Activated CD4-positive, alpha-beta memory T cell treated with anti-CD3 and anti-CD28 coated beads, Interleukin-2, amount 10 ng/mL, durations not matched to agents 7 days and 5 days (primary cell): Measurements from ENCODE around the gene EIF5. TPM values are rescaled to one million over a fixed set of nuclear protein-coding genes. Genes with fewer than 3 reads are reported as not detected.

Source experiments
- CTCF ChIA-PET: fragments of 350-600 bp; sonication (Branson Sonifier 250); formaldehyde crosslinking; loops from one replicate; lab custom pipeline; 2021; ENCODE audit warnings: antibody characterized with exemption, inconsistent platforms; lab: Charles Lee
- POLR2A ChIA-PET: fragments of 350-600 bp; sonication (Branson Sonifier 250); formaldehyde crosslinking; loops from one replicate; lab custom pipeline; 2021; ENCODE audit warnings: antibody characterized with exemption; lab: Charles Lee
- DNase-seq: peaks from one replicate; pipeline ENCODE4 v3.0.0-alpha.2; 2020
- H3K27ac Mint-ChIP-seq: one replicate; pipeline ENCODE4 v1.8.0; 2021; ENCODE audit warnings: mild to moderate bottlenecking, mixed read lengths
- H3K27me3 Mint-ChIP-seq: one replicate; pipeline ENCODE4 v1.8.0; 2021; ENCODE audit warnings: mixed read lengths
- H3K36me3 Mint-ChIP-seq: one replicate; pipeline ENCODE4 v1.8.0; 2021; ENCODE audit warnings: low read depth, mixed read lengths
- H3K4me1 Mint-ChIP-seq: one replicate; pipeline ENCODE4 v1.8.0; 2021; ENCODE audit warnings: mixed read lengths
- H3K4me3 Mint-ChIP-seq: one replicate; pipeline ENCODE4 v1.8.0; 2021; ENCODE audit warnings: mild to moderate bottlenecking, mixed read lengths
- H3K9me3 Mint-ChIP-seq: one replicate; pipeline ENCODE4 v1.8.0; 2021; ENCODE audit warnings: mixed read lengths
- total RNA-seq, 2 experiments: library from RNA; stranded (reverse); gene quantifications; one replicate each; pipeline ENCODE4 v1.2.3, GENCODE V29; 2021

The EIF5 gene
- total RNA-seq, 2 experiments from 2014 or later: 188 to 197 TPM

DNA sequence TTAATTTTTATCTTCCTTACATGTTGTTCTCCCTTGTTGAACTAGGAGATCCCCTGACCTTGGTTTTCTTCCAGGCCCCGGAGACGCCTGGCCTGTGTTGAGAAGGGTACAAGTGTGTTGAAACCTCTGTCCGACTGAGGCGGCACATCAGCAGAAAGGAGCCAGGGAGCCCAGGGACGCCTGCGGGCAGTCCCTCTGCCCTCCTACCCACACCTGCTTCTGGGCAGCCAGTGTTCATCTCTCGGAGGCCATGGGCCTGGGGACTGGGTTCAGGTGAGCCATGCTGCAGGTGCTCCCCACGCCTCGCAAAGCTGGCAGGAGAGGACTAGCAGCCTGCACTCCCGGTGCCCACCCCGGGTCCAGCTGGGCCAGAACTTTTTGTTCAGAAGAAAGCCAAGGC is 39.9 kb upstream of the EIF5 start:
- no peaks in the 10 kb centered on the region for H3K9me3 Mint-ChIP-seq
- ChIA-PET POLR2A (no interaction called here), CTCF (interaction anchor here (1.1 to 3.4 kb wide), 3 partner anchors 96 to 190 kb away, joined by 3 to 22 read pairs (median 4); no protein-coding TSS in a partner anchor)
- no peak overlapping the region for H3K4me3 Mint-ChIP-seq
- no peak for DNase-seq
- no peak overlapping the region for H3K27ac Mint-ChIP-seq
- no peaks in the 10 kb centered on the region for H3K4me1 Mint-ChIP-seq
- peaks cover 10% of the 10 kb centered on the region for H3K27me3 Mint-ChIP-seq
- no peaks in the 10 kb centered on the region for H3K36me3 Mint-ChIP-seq

DNA sequence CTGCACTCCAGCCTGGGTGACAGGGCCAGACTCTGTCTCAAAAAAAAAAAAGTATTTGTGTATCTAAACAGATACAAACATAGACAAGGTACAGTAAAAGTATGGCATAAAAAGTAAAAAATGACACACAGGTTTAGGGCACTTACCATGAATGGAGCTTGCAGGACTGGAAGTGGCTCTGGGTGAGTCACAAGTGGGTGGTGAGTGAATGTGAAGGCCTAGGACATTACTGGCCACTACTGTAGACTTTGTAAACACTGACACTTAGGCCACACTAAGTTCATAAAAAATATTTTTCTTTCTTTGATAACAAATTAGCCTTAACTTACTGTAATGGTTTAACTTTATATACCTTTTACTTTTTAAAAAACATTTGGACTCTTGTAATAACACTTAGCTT is 38.0 kb upstream of the EIF5 start:
- CTCF ChIA-PET: interaction anchor here (0.9 kb wide), 1 partner anchor 192 kb away, joined by 5 read pairs; no protein-coding TSS in a partner anchor
- H3K27me3 Mint-ChIP-seq: peaks cover 10% of the 10 kb centered on the region
- H3K9me3 Mint-ChIP-seq: no peaks in the 10 kb centered on the region
- no peak overlapping the region for H3K27ac Mint-ChIP-seq
- DNase-seq: no peak
- POLR2A ChIA-PET: no interaction called here
- no peaks in the 10 kb centered on the region for H3K4me1 Mint-ChIP-seq
- H3K36me3 Mint-ChIP-seq: no peaks in the 10 kb centered on the region
- no peak overlapping the region for H3K4me3 Mint-ChIP-seq

DNA sequence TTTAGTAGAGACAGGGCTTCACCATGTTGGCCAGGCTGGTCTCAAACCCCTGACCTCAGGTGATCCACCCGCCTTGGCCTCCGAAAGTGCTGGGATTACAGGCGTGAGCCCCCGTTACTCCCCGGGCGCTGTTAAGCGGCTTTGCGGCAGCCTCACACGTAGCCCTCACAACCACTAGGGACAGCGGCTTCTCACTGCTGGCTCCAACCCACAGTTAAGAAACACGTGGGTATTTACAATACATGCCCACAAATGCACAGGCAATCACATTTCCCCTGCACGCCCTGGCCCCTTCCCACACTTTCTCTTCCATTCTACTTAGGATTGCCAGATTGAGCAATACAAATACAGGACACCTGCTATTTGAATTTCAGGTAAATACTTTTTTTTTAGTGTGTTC is 37.0 kb upstream of the EIF5 start:
- POLR2A ChIA-PET: no interaction called here
- no peaks in the 10 kb centered on the region for H3K4me1 Mint-ChIP-seq
- CTCF ChIA-PET: no interaction called here
- H3K36me3 Mint-ChIP-seq: no peaks in the 10 kb centered on the region
- no peak overlapping the region for H3K4me3 Mint-ChIP-seq
- H3K27me3 Mint-ChIP-seq: peaks cover 7% of the 10 kb centered on the region
- H3K27ac Mint-ChIP-seq: no peak overlapping the region
- no peak for DNase-seq
- H3K9me3 Mint-ChIP-seq: no peaks in the 10 kb centered on the region

DNA sequence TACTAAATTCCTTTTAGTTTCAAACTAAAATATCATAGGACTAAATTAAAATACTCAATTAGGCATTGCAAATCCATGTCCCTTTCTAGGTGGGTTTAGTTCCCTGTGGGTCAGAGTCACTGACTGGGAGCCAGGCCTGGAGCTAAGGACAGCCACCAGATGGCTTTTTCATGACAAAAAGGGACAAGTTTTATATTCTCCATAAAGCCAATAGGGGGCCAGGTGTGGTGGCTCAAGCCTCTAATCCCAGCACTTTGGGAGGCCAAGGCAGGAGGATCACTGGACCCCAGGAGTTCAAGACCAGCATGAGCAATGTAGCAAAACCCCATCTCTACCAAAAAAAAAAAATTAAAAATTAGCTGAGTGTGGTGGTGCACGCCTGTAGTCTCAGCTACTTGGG is 35.4 kb upstream of the EIF5 start:
- H3K27me3 Mint-ChIP-seq: no peaks in the 10 kb centered on the region
- no peak for DNase-seq
- ChIA-PET POLR2A (interaction anchor here (0.6 kb wide), 1 partner anchor 1034 kb away, joined by 3 read pairs; no protein-coding TSS in a partner anchor), CTCF (interaction anchor here (0.6 kb wide), 1 partner anchor 248 kb away, joined by 5 read pairs; no protein-coding TSS in a partner anchor)
- H3K4me1 Mint-ChIP-seq: no peaks in the 10 kb centered on the region
- no peak overlapping the region for H3K4me3 Mint-ChIP-seq
- H3K9me3 Mint-ChIP-seq: no peaks in the 10 kb centered on the region
- H3K27ac Mint-ChIP-seq: no peak overlapping the region
- H3K36me3 Mint-ChIP-seq: no peaks in the 10 kb centered on the region

DNA sequence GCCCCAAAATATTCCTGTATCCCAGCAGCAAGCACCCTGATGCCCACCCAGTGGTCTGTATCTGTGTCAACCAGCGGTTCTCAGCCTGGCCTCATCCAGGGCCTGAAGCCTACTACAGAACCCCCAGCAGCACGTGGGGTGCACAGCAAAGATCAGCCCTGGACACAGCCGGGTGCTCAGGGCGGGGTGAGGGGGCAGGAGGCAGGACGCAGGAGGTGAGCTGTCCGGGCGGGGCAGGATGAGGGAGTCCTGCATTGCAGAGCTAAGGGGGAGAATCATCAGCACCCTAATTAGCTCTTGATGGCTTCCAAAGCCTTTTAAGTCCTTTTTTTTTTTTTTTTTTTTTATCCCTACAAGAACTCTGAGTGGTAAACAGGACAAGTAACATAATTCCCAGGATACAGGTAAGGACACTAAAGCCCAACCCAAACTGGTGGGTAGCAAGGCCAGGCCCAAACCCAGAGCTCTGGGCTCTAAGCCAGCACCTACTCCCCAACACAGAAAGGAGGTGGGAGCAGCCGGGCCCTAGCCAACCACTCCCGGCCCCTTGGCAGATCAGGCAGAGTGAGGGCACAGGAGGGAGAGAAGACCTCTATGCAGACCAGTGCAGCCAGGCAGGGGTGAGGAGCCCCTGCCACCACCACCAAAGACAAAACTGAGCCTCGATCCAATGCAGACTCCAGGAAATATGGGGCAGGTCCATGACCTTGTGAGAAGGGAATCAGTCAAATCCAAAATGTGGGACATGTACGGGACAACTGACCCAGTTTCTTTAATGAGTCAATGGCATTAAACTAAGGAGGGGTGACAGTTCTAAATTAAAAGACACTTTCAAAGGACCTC is 32.3 kb upstream of the EIF5 start:
- no peak overlapping the region for H3K4me3 Mint-ChIP-seq
- H3K9me3 Mint-ChIP-seq: no peaks in the 10 kb centered on the region
- peaks cover 16% of the 10 kb centered on the region for H3K27me3 Mint-ChIP-seq
- no peak for DNase-seq
- H3K36me3 Mint-ChIP-seq: no peaks in the 10 kb centered on the region
- no peaks in the 10 kb centered on the region for H3K4me1 Mint-ChIP-seq
- POLR2A ChIA-PET: no interaction called here
- CTCF ChIA-PET: interaction anchor here (1.4 kb wide), 1 partner anchor 10 kb away, joined by 3 read pairs; no protein-coding TSS in a partner anchor
- H3K27ac Mint-ChIP-seq: no peak overlapping the region

DNA sequence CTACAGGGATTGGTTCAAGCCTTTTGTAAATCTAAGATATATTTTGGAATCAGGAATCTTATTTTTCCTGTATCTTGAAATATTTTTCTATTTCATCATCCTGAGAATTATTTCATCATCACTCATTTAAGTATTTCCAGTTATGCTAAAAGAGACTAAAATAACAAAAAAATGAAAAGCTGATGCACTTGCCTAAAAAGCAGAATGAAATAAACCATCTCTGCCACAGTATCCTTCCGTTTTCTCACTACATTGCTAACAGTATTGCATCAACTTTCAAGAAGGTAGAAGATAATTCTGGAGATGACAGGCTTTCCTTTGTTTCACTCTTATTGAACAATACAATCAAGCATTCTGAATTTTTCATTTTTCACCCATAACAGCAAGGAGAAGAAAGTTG is 31.1 kb upstream of the EIF5 start:
- Mint-ChIP-seq H3K4me3 (no peak overlapping the region), H3K27ac (no peak overlapping the region), H3K36me3 (no peaks in the 10 kb centered on the region), H3K4me1 (no peaks in the 10 kb centered on the region), H3K27me3 (peaks cover 19% of the 10 kb centered on the region), H3K9me3 (no peaks in the 10 kb centered on the region)
- POLR2A ChIA-PET: no interaction called here
- CTCF ChIA-PET: no interaction called here
- no peak for DNase-seq

DNA sequence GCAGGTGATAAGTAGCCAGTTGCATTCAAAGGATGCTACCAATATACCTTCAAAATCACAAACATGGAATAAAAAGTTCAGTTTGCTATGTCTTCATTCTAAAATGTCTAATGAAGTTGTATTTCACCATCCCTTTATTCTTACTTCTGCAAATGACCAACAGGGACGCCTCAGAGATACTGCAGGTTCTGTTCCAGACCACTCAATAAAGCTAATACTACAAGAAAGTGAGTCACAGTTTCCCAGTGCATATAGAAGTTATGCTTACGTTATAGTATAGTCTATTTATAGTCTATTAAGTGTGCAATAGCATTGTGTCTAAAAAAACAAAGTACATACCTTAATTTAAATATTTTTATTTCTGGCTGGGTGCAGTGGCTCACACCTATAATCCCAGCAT is 29.3 kb upstream of the EIF5 start:
- no peak overlapping the region for H3K27ac Mint-ChIP-seq
- H3K4me3 Mint-ChIP-seq: no peak overlapping the region
- no peaks in the 10 kb centered on the region for H3K4me1 Mint-ChIP-seq
- no peaks in the 10 kb centered on the region for H3K9me3 Mint-ChIP-seq
- DNase-seq: no peak
- POLR2A ChIA-PET: no interaction called here
- no peaks in the 10 kb centered on the region for H3K36me3 Mint-ChIP-seq
- H3K27me3 Mint-ChIP-seq: peaks cover 19% of the 10 kb centered on the region
- CTCF ChIA-PET: no interaction called here

DNA sequence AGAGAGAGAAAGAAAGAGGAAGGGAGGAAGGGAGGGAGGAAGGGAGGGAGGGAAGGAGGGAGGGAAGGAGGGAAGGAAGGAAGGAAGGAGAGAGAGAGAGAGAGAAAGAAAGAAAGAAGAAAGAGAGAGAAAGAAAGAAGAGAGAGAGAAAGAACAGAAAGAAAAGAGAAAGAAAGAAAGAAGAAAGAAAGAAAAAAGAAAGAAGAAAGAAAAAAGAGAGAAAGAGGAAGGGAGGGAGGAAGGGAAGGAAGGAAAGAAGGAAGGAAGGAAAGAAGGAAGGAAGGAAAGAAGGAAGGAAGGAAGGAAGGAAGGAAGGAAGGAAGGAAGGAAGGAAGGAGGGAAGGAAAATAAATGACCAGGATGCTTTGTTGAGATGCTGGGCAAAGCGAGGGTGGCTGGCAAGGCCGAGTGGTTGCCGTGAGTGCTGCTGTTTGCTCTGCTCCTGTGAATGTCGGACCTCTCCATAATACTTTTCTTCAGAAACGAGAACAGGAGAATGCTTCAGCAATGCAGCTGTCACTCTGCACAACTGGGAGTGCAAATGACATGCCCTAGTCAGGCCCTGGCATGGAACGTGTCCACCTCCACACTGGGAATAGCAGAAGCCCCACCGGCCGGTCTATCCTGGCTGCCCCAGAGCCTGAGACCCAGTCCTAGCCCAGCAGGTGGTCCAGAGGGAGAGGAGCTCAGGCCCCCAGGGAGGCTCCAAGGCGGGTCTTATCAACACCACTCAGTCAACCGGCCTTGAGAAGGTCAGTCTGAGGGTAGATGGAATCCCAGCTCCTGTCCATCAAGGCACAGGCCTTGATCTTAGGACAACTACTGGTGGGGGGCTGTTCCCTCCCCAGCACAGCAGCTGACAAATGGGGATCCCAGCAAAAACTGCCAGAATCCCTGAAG is 25.1 kb upstream of the EIF5 start:
- POLR2A ChIA-PET: no interaction called here
- H3K4me3 Mint-ChIP-seq: no peak overlapping the region
- no peaks in the 10 kb centered on the region for H3K36me3 Mint-ChIP-seq
- no peak for DNase-seq
- H3K9me3 Mint-ChIP-seq: no peaks in the 10 kb centered on the region
- peaks cover 19% of the 10 kb centered on the region for H3K27me3 Mint-ChIP-seq
- no peaks in the 10 kb centered on the region for H3K4me1 Mint-ChIP-seq
- CTCF ChIA-PET: no interaction called here
- no peak overlapping the region for H3K27ac Mint-ChIP-seq

DNA sequence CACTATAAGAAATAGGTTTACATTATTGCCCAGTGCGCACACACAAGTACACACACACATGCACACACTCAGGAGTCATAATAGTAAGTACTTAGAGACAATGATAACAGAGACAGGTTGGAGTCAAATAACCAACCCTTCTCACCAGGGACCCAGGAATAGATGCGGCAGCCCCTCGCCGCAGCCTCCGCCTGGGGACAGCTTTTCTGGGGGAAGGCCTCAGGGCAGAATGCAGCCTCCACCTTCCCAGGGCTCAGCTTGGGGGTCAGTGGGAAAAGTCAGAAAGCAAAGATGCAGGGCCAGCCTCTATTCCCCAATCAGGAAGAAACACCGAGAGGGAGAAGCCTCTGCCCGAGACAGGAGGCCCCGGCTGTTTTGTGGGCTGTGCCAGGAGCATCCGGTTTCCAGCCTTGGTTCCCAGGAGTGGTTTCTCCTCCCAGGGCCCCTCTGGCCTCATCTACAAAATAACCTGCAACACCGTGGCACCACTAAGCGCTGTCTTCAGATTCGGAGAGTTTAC is 23.4 kb upstream of the EIF5 start:
- H3K27ac Mint-ChIP-seq: no peak overlapping the region
- H3K9me3 Mint-ChIP-seq: no peaks in the 10 kb centered on the region
- DNase-seq: no peak
- ChIA-PET POLR2A (no interaction called here), CTCF (no interaction called here)
- H3K36me3 Mint-ChIP-seq: no peaks in the 10 kb centered on the region
- H3K4me1 Mint-ChIP-seq: no peaks in the 10 kb centered on the region
- no peak overlapping the region for H3K4me3 Mint-ChIP-seq
- peaks cover 7% of the 10 kb centered on the region for H3K27me3 Mint-ChIP-seq

DNA sequence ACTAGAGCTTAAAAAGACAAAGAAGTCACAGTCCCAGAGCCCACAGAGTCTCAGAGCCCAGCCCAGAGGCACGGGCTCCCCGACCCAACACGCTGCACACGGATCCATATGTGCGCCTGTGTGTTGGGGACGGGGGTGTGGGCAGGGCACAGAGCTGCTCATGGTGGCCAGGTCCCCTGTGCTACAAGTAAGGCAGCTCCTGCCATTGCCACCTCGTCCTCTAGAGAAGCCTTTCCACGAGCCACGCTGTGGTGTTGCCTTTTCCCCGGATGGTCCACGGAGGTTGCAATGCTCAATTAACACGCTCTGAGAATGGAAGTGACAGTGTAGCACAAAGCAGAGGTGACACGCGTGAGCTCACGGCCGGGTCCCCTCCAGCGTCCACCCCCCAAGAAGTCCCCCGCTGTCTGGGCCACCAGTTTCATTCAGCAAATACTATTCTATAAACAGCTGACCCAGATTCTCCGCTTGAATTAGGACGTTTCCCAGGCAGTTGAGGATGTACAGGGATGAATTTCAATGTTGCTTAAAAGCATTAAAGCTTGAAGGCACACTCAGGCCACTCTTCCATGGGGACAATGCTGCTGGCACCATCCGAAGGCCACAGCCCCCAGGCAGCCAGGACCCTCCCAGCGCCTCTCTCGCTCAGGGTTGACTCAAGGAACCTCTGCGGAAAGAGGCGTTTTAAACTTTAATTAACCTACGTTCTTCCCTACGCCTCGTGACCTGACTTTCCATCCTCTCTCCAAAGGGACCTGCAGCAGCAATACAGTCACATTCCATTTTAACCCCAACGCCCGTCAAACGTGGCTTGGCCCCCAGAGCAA is 22.7 kb upstream of the EIF5 start:
- Mint-ChIP-seq H3K27me3 (peaks cover 3% of the 10 kb centered on the region), H3K4me1 (no peaks in the 10 kb centered on the region), H3K27ac (no peak overlapping the region), H3K4me3 (no peak overlapping the region), H3K9me3 (no peaks in the 10 kb centered on the region), H3K36me3 (no peaks in the 10 kb centered on the region)
- no peak for DNase-seq
- ChIA-PET POLR2A (no interaction called here), CTCF (no interaction called here)

DNA sequence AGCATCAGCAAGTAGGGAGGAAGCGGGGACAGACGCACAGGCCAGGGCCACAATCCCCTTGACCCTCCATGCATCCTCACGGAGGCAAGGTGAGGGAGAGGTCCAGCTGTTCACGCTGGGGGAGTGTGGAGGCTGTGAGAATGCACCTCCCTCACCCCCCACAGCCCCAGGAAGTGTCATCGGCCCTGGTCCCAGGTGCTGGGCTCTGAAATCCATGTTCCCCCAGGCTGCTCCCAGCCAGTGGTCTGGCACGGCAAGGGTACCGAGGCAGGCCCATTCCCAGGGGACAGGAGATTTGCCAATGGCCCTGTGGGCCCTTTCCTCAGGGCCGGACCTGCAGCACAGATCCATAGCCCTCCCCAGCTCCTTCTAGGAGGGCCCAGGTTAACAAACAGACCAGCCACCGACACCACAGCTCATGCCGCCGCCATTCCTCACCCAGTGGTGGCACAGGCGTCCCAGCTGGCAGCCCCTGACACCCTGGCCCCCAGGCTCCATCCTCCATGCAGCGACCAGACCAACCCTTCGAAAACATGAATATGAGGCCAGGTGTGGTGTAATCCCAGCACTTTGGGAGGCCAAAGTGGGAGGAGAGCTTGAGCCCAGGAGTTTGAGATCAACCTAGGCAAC is 21.9 kb upstream of the EIF5 start:
- POLR2A ChIA-PET: no interaction called here
- Mint-ChIP-seq H3K36me3 (no peaks in the 10 kb centered on the region), H3K4me1 (no peaks in the 10 kb centered on the region), H3K27me3 (peaks cover under 1% of the 10 kb centered on the region), H3K4me3 (no peak overlapping the region), H3K27ac (no peak overlapping the region), H3K9me3 (no peaks in the 10 kb centered on the region)
- CTCF ChIA-PET: no interaction called here
- no peak for DNase-seq

DNA sequence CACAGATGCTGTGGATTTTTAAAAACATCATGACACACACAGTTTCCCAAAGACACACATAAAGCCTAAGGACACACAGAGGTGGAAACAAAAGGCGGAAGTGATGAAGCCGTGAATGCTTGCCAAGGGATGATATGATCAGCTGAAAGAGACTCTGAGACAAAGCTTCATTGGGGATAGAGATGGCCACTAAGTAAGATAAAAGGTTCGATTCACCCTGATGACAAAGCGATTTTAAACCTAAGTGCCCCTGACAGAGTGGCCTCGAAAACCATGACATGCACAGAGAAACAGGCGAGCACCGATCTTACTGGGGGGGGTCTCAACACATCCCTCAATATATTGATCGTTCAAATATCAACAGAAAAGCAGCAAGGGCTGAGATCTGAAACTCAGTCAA is 20.3 kb upstream of the EIF5 start:
- Mint-ChIP-seq H3K27me3 (peaks cover 7% of the 10 kb centered on the region), H3K9me3 (no peaks in the 10 kb centered on the region), H3K27ac (no peak overlapping the region), H3K4me1 (peaks cover 2% of the 10 kb centered on the region), H3K36me3 (no peaks in the 10 kb centered on the region), H3K4me3 (no peak overlapping the region)
- CTCF ChIA-PET: no interaction called here
- POLR2A ChIA-PET: no interaction called here
- DNase-seq: no peak
